ENCODE measurements around the gene HSPB9.

Gene HSPB9

DNA sequence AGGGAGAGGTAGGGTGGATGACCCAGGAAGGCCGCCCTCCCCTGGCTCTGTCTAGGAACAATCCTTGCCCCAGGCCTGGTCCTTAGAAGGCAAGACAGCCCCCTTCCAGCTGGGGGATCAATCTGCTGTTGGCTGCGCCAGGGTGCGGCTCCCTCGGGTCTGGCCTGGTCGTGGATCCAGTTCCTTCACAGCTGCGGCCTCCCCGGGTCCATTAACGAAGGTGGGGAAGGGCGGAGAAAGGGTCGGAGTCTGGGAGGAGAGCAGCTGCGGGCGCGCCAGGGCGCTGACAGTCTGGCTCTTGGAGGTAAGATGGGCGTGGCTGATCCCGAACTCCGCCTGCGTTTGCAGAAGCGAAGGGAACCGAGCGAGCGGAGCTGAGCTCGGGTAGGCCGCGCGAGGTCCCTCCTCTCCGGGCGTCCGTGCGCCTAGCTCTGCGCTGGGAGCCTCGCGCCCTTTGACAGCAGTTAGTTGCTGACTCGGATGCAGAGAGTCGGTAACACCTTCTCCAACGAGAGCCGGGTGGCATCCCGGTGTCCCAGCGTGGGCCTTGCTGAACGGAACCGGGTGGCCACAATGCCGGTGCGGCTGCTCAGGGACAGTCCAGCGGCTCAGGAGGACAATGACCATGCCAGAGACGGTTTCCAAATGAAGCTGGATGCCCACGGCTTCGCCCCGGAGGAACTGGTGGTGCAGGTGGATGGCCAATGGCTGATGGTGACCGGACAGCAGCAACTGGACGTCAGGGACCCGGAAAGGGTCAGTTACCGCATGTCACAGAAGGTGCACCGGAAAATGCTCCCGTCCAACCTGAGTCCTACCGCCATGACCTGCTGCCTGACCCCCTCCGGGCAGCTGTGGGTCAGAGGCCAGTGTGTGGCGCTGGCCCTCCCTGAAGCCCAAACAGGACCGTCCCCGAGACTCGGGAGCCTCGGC is at the start of gene HSPB9:
Gene HSPB9 (plus strand): TSS at position 434 of the 933 bp plus-strand sequence. CDS start 47 bp downstream, at position 481.
- in situ Hi-C loops (cut with HindIII; ENCODE audit: low sequenced_read_pairs) = no loop called here

- in situ Hi-C loops (cut with HindIII; ENCODE audit: low sequenced_read_pairs) = no loop called here
These were observed 46.8 kb upstream of the HSPB9 start for GRCh38 chr17:42075789-42076188.

- in situ Hi-C loops (cut with HindIII; ENCODE audit: low sequenced_read_pairs) = no loop called here
These were observed 45.6 kb upstream of the HSPB9 start for GRCh38 chr17:42076797-42077559.

- in situ Hi-C loops (cut with HindIII; ENCODE audit: low sequenced_read_pairs) = no loop called here
These were observed 44.8 kb upstream of the HSPB9 start for GRCh38 chr17:42077755-42078154.

DNA sequence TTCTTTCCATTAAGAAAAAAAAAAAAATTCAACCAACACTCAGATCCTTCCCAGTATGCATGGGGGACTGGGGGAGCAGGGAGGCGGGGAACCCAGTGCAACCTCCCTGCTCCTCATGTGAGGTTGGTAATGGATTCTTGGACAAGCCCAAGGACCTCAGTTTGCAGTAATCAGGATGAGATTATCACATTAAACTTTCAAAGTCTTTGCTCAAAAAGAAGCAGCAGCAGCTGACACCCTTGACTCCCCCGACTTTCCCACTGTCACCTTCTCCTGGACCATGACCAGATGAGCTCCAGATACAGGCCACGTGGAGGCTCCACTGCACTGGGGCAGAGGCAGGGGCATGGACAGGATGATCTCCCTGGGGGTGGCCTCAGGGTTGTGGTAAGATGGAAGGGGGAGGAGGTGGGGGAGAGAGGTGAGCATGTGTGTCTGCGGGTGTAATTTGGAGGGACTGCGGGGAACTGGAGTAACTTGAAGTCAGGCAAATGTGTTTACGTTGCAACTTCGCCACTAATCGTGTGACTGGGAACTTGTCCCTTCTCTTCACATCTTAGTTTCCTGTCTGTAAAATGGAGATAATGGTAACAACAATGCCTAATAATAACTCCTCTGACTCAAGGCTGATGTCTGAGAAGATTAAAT is 44.1 kb upstream of the HSPB9 start:
- in situ Hi-C loops (cut with HindIII; ENCODE audit: low sequenced_read_pairs) = no loop called here

DNA sequence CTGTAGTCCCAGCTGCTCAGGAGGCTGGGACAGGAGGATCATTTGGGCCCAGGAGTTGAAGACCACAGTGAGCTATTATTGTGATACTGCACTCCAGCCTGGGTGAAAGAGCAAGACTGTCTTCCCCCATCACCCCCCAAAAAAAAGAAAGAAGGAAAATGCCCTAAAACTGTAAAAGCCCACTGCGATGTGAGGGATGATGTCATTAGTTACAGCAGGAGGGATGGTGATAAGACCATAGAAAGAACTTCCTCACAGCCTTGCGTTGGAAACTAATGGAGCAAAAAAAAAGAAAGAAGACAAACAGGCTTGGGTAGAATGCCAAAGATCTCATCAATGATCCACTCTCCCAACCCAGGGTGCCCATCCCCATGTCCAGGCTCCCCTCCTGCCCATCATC is 43.1 kb upstream of the HSPB9 start:
- in situ Hi-C loops (cut with HindIII; ENCODE audit: low sequenced_read_pairs) = no loop called here

DNA sequence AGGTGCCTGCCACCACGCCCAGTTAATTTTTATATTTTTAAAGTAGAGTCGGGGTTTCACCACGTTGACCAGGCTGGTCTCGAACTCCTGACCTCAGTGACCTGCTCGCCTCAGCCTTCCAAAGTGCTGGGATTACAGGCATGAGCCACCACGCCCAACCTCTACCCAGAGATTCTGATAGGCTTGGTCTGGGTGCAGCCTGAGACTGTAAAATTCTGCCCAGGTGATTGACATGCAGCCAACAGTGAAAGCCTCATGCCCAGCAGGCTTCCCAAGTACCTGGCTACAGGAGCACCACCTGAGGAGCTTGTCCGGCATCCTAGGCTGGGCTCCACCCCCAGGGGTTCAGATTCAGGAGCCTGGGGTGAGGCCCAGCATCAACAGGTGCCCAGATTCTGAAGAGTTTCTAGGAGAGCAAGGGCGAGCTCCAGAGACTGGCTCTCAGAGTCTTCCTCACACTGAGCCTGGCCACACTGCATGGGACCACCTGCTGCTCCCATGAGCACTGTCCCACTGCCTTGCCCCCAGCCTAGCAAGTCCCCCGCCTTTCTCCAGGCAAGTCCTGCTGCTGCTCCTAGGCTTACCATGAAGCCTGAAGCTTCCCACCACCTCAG is 41.0 kb upstream of the HSPB9 start:
- in situ Hi-C loops (cut with HindIII; ENCODE audit: low sequenced_read_pairs) = loop anchor here (5.0 kb wide), 1 partner anchor 94 kb away; no protein-coding TSS in a partner anchor

- in situ Hi-C loops (cut with HindIII; ENCODE audit: low sequenced_read_pairs) = no loop called here
These were observed 35.4 kb upstream of the HSPB9 start for GRCh38 chr17:42087042-42087701.

DNA sequence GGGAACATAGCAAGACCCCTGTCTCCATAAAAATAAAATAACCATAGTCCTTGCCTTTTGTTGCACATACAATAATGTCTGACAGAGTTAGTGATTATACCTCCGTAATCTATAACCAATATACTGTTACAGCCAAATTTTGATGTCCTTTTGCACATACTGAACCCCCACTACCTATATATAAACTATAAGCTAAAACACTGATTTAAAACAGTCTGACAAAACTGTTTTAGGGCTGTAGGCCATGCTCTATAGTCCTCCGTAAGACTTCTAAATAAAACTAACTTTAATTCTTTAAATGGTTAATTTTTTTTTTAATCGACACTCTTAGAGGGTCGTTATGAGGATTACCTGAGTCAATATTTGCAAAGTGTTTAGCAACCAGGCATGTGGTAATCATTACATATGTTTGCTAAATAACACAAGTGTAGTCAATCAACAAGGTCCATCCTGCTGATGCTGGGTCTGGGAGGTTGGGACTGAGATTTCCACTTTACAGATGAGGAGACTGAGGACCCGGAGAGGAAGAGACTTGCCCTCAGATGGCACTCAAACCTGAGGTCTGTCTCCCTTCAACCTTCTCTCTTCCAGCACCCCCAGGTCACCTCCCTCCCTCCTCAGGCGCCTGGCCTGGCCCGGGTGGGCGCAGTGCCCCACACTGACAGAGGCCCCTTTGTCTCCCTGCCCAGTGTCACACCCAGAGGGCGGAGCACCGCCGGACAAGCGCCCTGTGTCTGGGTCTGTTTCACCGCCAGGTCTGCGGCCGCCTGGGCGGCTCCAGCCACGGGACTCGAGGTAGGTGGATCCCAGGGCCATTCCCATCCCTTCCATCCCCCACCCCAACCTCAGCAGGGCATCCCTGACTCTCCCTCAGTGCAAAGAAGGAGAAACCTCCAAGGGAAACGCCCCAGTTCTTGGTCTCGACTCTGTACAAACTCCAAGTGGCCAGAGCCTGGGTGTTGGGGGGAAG is 34.6 kb upstream of the HSPB9 start:
- in situ Hi-C loops (cut with HindIII; ENCODE audit: low sequenced_read_pairs) = no loop called here

DNA sequence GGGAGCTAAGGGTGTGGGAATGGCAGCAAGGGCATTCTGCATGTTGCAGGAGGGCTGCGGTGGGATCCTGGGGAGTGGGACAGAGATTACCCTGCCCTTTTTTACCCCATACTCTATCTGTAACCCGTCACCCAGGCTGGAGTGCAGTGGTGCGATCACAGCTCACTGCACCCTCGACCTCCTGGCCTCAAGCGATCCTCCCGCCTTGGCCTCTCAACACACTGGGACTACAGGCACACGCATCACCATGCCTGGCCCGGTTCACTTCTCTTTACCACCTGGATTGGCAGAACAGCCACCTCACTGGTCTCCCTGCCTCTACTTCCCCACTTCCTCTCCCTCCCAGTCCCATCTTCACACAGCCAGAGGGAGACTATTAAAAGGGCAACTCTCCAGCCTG is 33.9 kb upstream of the HSPB9 start:
- in situ Hi-C loops (cut with HindIII; ENCODE audit: low sequenced_read_pairs) = no loop called here

GRCh38 chr17:42090964-42091790 is 31.4 kb upstream of the HSPB9 start:
- in situ Hi-C loops (cut with HindIII; ENCODE audit: low sequenced_read_pairs) = no loop called here

DNA sequence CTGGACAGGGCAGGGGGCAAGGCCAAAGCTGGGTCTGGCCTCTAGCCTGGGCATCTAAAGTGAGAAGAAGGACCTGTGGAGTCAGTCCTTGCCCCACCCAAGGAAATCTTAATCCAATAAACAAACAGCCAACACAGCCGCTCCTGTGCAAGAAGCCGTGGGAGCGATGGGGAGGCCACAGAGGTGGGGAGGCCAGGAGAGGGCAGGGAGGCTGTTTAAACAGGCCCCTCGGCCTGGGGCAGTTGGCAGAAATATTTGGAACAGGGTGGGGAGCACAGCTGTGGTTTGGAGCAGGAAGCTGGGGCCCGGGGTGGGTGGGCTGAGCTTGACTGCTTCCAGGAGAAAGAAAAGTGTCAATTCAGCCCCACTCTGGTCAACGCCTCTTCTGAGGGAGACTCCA is 29.7 kb upstream of the HSPB9 start:
- in situ Hi-C loops (cut with HindIII; ENCODE audit: low sequenced_read_pairs) = no loop called here

GRCh38 chr17:42094375-42095069 is 28.1 kb upstream of the HSPB9 start:
- in situ Hi-C loops (cut with HindIII; ENCODE audit: low sequenced_read_pairs) = no loop called here

- in situ Hi-C loops (cut with HindIII; ENCODE audit: low sequenced_read_pairs) = no loop called here
These were observed 26.1 kb upstream of the HSPB9 start for GRCh38 chr17:42096360-42097111.

GRCh38 chr17:42097691-42098631 is 24.6 kb upstream of the HSPB9 start, which contains the start of gene ZNF385C:
Gene ZNF385C (minus strand): TSS chr17:42098473. CDS start chr17:42063056, 35,417 bp downstream.
- in situ Hi-C loops (cut with HindIII; ENCODE audit: low sequenced_read_pairs) = no loop called here

All from DLD1 (cell line).